Activated T-helper 1 cell treated with anti-CD3 and anti-CD28 coated beads, Interleukin-2, amount 50 U/mL, for 16 hours (primary cell): ENCODE measurements around the gene C19orf44.
"Not testable (repeated sequence)": the region's sequence is repeated elsewhere in the genome, so short reads cannot be mapped to it uniquely, and the experiment has no call there.

Source experiments
- DNase-seq, 2 donors: peaks; one replicate each; pipeline ENCODE4 v3.0.0-alpha.2; 2020; ENCODE audit warnings: low read depth in 1 of 2, low spot score in 1 of 2

C19orf44 gene

GRCh38 chr19:16466802-16467427 lies 29.3 kb upstream of the C19orf44 start:
- DNase-seq = not testable (repeated sequence)

GRCh38 chr19:16467581-16467980 lies 28.6 kb upstream of the C19orf44 start:
- no peak for DNase-seq

DNA sequence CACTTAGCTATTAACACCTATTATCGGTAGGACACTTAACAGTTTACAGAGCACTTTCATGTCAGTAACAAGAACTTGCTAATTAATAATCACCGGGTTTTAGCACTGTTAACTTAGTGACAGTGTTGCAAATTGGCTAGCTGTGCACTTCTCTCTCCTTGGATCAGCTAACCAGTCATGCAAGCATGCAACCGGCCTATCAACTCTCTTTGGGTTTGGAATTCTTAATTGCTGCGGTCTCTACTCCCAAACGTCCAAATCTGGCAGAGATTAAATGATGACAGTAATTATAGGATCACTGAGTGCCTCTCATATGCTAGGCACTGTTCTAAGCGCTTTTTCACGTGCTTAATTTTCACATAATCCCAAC lies 25.7 kb upstream of the C19orf44 start:
- no peak for DNase-seq

DNA sequence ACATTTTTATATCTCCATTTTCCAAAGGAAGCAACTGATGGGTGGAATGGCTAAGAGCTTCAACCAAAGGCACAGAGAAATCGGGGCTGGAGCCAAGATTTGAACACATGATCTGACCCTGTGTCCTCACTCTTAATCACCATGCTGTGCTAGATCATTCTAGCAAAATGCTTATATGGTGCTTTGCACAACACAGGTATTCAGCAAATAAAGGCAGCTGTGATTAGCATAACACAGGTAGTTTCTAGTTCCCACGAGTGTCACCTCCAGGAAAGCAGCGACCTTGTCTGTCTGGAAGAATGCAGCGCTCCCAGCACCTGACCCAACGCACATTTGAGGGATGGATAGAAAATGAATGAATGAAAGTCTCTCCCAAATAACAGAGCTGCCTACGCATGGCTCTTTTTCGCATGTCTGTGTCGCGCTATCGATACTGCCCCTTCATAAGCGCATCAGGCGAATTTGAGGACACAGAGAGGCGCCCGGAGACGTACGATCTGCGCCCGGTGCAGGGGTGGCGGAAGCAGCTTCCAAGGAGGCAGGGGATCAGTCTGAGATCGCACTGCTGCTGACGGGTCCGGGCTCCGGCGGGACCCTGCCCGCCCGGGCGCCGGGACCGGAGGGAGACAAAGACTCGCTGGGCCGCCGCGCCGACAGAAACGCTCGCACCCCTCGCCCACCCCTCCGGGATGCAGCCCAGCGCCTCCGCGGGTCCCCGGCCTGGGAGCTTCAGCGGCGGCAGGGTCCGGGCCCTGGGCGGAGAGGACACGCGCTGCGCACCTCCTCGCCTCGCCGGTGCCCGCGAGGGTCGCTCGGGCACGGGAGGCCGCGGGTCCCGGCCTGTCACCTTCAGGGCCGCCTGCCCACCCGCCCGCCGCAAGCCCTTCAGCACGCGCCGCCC lies 25.0 kb upstream of the C19orf44 start:
- DNase-seq = peak in 1 of 2 donors; percentile 6

- DNase-seq = not testable (repeated sequence)
Observed at GRCh38 chr19:16472559-16472899, 23.7 kb upstream of the C19orf44 start.

GRCh38 chr19:16472992-16473391 lies 23.2 kb upstream of the C19orf44 start:
- no peak for DNase-seq

DNA sequence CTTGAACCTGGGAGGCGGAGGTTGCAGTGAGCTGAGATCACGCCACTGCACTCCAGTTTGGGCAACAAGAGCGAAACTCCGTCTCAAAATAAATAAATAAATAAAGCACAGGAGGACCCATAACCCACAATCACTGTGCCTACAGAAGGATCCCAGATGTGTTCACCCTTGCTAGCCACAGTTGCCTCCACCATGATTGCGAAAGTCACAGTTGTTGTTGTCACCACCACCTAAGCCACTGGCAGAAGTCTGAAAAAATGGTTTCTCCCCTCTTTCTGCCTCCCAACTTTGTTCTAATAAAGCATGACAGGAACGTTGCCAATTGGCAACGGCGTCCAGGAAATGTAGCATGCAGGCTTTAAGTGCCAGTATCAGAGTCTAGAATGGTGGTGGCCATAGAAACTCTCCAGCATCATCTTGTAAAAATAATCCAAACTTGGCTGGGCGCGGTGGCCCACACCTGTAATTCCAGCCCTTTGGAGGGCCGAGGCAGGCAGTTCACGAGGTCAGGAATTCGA lies 22.3 kb upstream of the C19orf44 start:
- no peak for DNase-seq

DNA sequence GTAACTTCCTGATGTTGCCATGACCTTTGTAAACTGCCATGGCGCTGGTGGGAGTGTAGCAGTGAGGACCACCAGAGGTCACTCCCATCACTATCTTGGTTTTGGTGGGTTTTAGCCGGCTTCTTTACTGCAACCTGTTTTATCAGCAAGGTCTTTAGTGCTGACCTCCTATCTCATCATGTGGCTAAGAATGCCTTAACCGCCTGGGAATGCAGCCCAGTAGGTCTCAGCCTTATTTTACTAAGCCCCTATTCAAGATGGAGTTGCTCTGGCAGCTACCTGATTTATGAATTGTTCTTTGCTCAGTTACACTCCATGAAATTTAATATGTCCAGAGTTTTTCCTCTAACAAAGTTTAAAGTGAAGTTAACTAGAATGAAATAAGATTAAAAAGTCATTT lies 19.8 kb upstream of the C19orf44 start:
- no peak for DNase-seq

DNA sequence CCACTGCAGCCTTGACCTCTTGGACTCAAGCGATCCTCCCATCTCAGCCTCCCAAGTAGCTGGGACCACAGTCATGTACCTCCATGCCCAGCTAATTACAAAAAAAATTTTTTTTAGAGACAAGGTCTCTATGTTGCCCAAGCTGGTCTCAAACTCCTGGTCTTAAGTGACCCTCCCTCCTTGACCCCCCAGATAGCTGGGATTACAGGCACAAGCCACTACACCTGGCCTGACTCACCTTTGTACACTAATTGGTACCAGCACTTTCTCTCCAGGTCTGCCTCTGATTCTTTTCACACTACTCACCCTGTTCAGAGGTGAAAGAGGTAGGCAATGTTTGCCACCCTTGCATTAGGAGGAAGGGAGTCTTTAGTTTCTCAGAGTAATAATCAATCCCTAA lies 18.9 kb upstream of the C19orf44 start:
- no peak for DNase-seq

DNA sequence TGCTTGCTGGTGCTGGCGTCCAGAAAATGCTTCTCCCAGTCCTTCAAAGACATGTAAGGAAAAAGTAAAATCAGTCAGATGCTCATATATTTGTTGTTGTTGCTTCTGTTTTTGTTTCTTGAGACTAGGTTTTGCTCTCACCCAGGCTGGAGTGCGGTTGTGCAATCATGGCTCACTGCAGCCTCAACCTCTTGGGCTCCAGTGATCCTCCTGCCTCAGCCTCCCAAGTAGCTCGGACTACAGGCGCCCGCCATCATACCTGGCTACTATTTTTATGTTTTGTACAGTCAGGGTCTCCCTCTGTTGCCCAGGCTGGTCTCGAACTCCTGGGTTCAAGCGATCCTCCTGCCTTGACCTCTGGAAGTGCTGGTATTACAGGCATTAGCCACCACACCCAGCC lies 13.4 kb upstream of the C19orf44 start:
- no peak for DNase-seq

DNA sequence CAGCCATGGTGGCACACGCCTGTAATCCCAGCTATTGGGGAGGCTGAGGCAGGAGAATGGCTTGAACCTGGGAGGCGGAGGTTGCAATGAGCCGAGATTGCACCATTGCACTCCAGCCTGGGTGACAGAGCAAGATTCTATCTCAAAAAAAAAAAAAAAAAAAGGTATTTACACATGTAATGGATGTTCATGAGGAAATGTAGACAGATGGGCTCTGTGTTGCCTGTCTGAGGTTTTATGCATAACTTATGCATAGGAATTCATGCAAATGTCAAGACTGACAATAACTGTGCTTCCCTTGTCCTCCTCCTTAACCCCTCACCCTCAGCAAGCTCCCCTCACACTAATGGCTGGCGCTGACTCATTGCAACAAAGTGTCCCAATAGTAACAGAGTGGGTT lies 9.7 kb upstream of the C19orf44 start:
- not testable (repeated sequence) for DNase-seq

- DNase-seq = no peak
Observed at GRCh38 chr19:16496613-16496983, 404 bp downstream of the C19orf44 start.

DNA sequence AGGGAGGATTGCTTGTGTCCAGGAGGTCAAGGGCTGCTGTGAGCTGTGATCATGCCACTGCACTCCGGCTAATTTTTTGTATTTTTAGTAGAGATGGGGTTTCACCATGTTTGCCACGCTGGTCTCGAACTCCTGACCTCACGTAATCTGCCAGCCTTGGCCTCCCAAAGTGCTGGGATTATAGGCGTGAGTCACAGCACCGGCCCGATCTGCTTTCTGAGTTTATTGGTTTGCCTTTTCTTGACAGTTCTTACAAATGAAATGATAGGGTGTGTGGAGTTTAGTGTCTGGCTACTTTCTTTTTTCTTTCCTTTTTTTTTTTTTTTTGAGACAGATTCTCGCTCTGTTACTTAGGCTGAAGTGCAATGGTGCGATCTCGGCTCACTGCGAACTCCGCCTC lies 848 bp downstream of the C19orf44 start:
- DNase-seq = no peak

DNA sequence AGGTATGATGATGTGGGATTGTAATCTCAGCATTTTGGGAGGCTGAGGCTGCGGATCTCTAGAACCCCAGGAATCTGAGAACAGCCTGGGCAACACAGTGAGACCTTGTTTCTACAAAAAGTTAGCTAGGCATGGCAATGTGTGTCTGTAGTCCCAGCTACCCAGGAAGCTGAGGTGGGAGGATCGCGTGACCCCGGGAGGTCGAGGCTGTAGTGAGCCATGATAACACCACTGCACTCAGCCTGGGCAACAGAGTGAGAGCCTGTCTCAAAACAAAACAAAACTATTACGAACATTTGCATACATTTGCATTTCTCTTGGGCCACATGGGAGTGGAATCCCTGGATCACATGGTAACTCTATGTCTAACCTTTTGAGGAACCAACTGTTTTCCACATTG lies 1.6 kb downstream of the C19orf44 start:
- DNase-seq = no peak

DNA sequence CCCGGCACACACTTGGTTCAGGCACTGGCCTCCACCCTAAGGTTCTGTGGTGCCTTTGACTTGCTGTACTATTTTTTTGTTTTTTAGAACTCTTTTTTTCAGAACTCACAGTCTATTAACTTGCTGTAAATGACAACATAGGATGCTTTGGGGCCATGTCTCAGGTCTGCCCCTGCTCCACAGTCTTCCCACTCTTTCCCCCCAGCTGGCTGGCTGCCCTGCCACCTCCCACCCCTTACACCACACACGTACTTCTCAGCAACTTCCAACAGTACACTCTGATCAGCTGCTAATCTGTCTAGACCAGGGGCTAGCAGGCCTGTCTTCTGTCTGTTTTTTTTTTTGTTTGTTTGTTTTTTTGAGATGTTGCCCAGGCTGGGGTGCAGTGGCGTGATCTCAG lies 8.1 kb downstream of the C19orf44 start:
- no peak for DNase-seq

- not testable (repeated sequence) for DNase-seq
Observed at GRCh38 chr19:16506161-16506560, 10.0 kb downstream of the C19orf44 start.

GRCh38 chr19:16506961-16507360 lies 10.8 kb downstream of the C19orf44 start:
- no peak for DNase-seq

DNA sequence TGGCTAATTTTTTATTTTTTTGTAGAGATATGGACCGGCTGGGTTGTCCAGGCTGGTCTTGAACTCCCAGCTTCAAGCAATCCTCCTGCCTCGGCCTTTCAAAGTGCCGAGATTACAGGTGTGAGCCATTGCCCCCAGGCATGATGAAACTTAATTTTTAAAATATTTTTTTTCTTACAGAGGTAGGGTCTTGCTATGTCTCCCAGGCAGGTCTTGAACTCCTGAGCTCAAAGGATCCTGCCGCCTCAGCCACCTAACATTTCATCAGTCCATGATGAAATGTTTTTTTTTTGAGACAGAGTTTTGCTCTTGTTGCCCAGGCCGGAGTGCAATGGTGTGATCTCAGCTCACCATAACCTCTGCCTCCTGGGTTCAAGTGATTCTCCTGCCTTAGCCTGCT lies 12.4 kb downstream of the C19orf44 start:
- DNase-seq = no peak

DNA sequence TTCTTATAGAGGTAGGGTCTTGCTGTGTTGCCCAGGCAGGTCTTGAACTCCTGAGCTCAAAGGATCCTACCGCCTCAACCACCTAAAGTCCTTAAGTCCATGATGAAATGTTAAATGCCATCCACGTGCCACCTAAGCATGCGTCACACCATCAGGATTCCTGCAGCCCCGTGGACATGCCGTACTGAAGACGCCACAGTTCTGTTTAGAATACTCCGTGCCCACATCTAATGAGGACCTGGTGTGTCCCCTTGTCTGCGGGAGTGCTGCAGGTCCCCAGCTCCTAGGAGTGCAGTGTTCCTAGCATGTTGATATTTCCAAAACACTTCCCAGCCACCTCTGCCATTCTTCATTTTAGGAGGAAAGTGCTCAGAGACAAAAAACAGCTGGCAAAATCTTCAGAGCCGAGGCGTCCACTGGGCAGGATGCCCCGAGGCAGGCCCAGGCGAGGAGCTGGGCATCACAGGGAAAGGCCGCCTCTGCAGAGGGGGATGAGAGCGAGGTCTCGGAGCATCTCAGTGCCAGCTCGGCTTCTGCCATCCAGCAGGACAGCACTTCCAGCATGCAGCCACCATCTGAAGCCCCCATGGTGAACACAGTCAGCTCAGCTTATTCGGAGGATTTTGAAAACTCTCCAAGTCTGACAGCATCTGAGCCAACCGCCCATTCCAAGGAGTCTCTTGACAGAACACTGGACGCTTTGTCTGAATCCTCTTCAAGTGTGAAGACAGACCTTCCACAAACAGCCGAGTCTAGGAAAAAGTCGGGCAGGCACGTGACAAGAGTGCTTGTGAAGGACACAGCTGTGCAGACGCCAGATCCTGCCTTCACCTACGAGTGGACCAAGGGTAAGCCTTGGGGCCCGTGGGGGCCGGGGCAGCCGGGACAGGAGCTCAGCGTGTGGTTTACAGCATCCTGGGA lies 13.2 kb downstream of the C19orf44 start:
- no peak for DNase-seq

GRCh38 chr19:16512611-16513010 lies 16.4 kb downstream of the C19orf44 start:
- DNase-seq = not testable (repeated sequence)

DNA sequence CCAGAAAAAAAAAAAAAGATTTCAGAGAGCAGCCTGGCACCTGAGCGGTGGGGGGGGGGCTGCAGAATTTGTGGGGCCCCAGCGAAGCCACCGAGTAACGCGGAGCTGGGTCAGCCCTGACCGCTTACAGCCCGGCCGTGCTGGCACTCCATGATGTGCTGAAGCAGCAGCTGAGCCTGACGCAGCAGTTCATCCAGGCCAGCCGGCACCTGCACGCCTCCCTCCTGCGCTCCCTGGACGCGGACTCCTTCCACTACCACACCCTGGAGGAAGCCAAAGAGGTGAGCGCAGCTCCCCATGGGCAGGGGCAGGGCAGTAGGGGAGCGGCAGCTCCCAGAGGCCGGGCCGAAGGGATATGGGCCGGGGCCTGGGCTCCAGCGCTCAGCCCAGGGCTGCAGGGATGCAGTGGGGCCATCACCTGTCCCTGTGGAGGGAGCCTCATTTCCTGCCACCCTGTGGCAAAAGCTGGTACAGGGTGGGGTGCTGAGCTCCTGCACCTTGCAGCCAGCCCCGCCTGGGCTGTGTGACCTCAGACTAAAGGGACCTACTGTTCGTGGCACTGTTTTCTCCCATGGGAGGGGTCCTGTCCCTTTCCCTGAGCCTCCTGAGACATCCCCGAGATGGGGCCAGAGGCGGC lies 18.3 kb downstream of the C19orf44 start:
- DNase-seq = no peak
